Neutrophil (primary cell): ENCODE measurements around the gene ITGB1.

Source experiments
- H3K27ac ChIP-seq: fragments of 200-600 bp; sonication (generic); 2 replicates; pipeline ENCODE4 v1.5.1; 2016; ENCODE audit warnings: mild to moderate bottlenecking, moderate library complexity
- H3K27me3 ChIP-seq: fragments of 200-600 bp; sonication (generic); 2 replicates; pipeline ENCODE4 v1.6.0; 2016; ENCODE audit warnings: mild to moderate bottlenecking
- H3K36me3 ChIP-seq: fragments of 200-600 bp; sonication (generic); 2 replicates; pipeline ENCODE4 v1.5.1; 2017
- H3K4me1 ChIP-seq, 2 experiments: fragments of 200-600 bp in 1 of 2; sonication (generic) in 1 of 2; 1 replicate in 1 of 2; 2 replicates in 1 of 2; pipeline versions ENCODE4 v1.5.1 to v1.6.1; 2013 to 2016; ENCODE audit warnings: low read depth in 1 of 2, low read length in 1 of 2, mild to moderate bottlenecking in 1 of 2, moderate library complexity in 1 of 2; ENCODE audit not compliant: control insufficient read depth in 1 of 2, insufficient read depth in 1 of 2
- H3K4me3 ChIP-seq, 2 experiments: fragments of 200-600 bp in 1 of 2; sonication (generic) in 1 of 2; 1 replicate in 1 of 2; 2 replicates in 1 of 2; pipeline ENCODE4 v1.5.1; 2013 to 2016; ENCODE audit warnings: low read depth in 1 of 2, low read length in 1 of 2, mild to moderate bottlenecking in 1 of 2, moderate library complexity in 1 of 2
- H3K9me3 ChIP-seq: fragments of 200-600 bp; sonication (generic); 2 replicates; pipeline ENCODE4 v1.5.1; 2016
- CTCF ChIP-seq: fragments of 200-600 bp; sonication (generic); IDR thresholded peaks from 2 replicates; pipeline ENCODE4 v1.5.1; 2016; ENCODE audit warnings: antibody characterized with exemption

The ITGB1 gene

GRCh38 chr10:32951111-32951510 is 6.9 kb downstream of the ITGB1 start:
- no peak overlapping the region for H3K4me3 ChIP-seq
- no peaks in the 10 kb centered on the region for H3K9me3 ChIP-seq
- H3K36me3 ChIP-seq: no peaks in the 10 kb centered on the region
- no peaks in the 10 kb centered on the region for H3K27me3 ChIP-seq
- no peak overlapping the region for H3K27ac ChIP-seq
- no peaks in the 10 kb centered on the region for H3K4me1 ChIP-seq
- no peak for TF ChIP-seq CTCF

- no peaks in the 10 kb centered on the region for H3K9me3 ChIP-seq
- H3K4me1 ChIP-seq: no peaks in the 10 kb centered on the region
- no peak overlapping the region for H3K27ac ChIP-seq
- H3K36me3 ChIP-seq: no peaks in the 10 kb centered on the region
- no peaks in the 10 kb centered on the region for H3K27me3 ChIP-seq
- TF ChIP-seq CTCF: no peak
- no peak overlapping the region for H3K4me3 ChIP-seq
Observed at GRCh38 chr10:32950591-32951108, 7.4 kb downstream of the ITGB1 start.

GRCh38 chr10:32949221-32949678 is 8.8 kb downstream of the ITGB1 start:
- Histone ChIP-seq H3K27ac (no peak overlapping the region), H3K4me3 (no peak overlapping the region), H3K36me3 (no peaks in the 10 kb centered on the region), H3K27me3 (no peaks in the 10 kb centered on the region), H3K4me1 (no peaks in the 10 kb centered on the region), H3K9me3 (no peaks in the 10 kb centered on the region)
- TF ChIP-seq CTCF: no peak

GRCh38 chr10:32948451-32948850 is 9.6 kb downstream of the ITGB1 start:
- H3K27ac ChIP-seq: no peak overlapping the region

GRCh38 chr10:32947586-32947985 is 10.4 kb downstream of the ITGB1 start:
- Histone ChIP-seq H3K4me1 (no peaks in the 10 kb centered on the region), H3K36me3 (no peaks in the 10 kb centered on the region), H3K4me3 (no peak overlapping the region), H3K27me3 (no peaks in the 10 kb centered on the region), H3K27ac (no peak overlapping the region), H3K9me3 (no peaks in the 10 kb centered on the region)
- no peak for TF ChIP-seq CTCF

More at GRCh38 chr10:32948451-32948850, 9.6 kb downstream of the ITGB1 start:
- H3K27me3 ChIP-seq: no peaks in the 10 kb centered on the region
- no peaks in the 10 kb centered on the region for H3K4me1 ChIP-seq
- H3K4me3 ChIP-seq: no peak overlapping the region
- H3K36me3 ChIP-seq: no peaks in the 10 kb centered on the region
- no peak for TF ChIP-seq CTCF
- H3K9me3 ChIP-seq: no peaks in the 10 kb centered on the region

- no peaks in the 10 kb centered on the region for H3K36me3 ChIP-seq
- H3K4me1 ChIP-seq: no peaks in the 10 kb centered on the region
- TF ChIP-seq CTCF: no peak
- H3K27me3 ChIP-seq: no peaks in the 10 kb centered on the region
- H3K9me3 ChIP-seq: no peaks in the 10 kb centered on the region
- H3K27ac ChIP-seq: no peak overlapping the region
- no peak overlapping the region for H3K4me3 ChIP-seq
Observed at GRCh38 chr10:32946108-32946507, 11.9 kb downstream of the ITGB1 start.
